ENCODE data around the gene KDM4C. TPM values are rescaled to one million over a fixed set of nuclear protein-coding genes. Genes with fewer than 3 reads are reported as not detected.

The KDM4C gene
- total RNA-seq, 2 experiments from 2014 or later, result 60.1 to 61.3 TPM

DNA sequence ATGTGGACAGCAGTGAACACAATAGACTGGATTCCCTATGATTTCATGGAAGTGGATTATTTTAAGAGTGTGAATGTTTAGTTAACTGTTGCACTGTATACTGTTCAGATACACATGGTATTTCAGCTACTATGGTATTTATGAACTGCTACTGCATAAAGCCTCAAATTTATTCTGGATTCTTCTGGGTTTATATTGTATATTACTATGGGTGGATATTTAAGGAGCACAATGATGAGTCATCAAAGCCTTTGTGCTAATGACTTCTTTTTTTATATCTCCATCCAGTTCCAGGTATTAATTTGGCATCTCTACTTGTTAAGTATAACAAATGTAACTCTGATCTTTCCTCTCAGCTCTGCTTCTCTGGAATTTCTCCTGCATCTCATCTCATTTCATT is 6.8 kb downstream of the KDM4C start:
- Histone ChIP-seq H3K27ac (ENCODE audit: low read depth in 1 of 2, low read length in 2 of 2) (no peak overlapping the region), H3K36me3 (ENCODE audit: insufficient read depth, low read length) (no peaks in the 10 kb centered on the region), H3K27me3 (ENCODE audit: control insufficient read depth in 1 of 2, insufficient read depth in 2 of 2, low read length in 2 of 2) (no peaks in the 10 kb centered on the region), H3K9me3 (ENCODE audit: control insufficient read depth in 1 of 2, insufficient read depth in 1 of 2, low read length in 2 of 2) (no peaks in the 10 kb centered on the region), H3K4me1 (ENCODE audit: insufficient read depth, low read length) (peaks cover 14% of the 10 kb centered on the region), H3K4me3 (ENCODE audit: low read length) (no peak overlapping the region)
- intact Hi-C loops (cut with DNase I, micrococcal nuclease), result loop anchor here in 1 of 2 experiments (10.0 kb wide), 1 partner anchor 50 kb away; no protein-coding TSS in a partner anchor
- DNase-seq, result no peak
- ChIA-PET CTCF (interaction anchor here (1.2 kb wide), 1 partner anchor 36 kb away, joined by 3 read pairs; no protein-coding TSS in a partner anchor), POLR2A (no interaction called here)
- no peaks in the 10 kb centered on the region for H3K36me3 Mint-ChIP-seq (ENCODE audit: low read depth)
- peaks cover 51% of the 10 kb centered on the region for H3K4me1 Mint-ChIP-seq (ENCODE audit: low read depth)
- no peaks in the 10 kb centered on the region for H3K27me3 Mint-ChIP-seq
- no peaks in the 10 kb centered on the region for H3K9me3 Mint-ChIP-seq
- ATAC-seq (ENCODE audit: poor library complexity), result no peak
- no peak overlapping the region for H3K4me3 Mint-ChIP-seq
- TF ChIP-seq, protein P1, sequence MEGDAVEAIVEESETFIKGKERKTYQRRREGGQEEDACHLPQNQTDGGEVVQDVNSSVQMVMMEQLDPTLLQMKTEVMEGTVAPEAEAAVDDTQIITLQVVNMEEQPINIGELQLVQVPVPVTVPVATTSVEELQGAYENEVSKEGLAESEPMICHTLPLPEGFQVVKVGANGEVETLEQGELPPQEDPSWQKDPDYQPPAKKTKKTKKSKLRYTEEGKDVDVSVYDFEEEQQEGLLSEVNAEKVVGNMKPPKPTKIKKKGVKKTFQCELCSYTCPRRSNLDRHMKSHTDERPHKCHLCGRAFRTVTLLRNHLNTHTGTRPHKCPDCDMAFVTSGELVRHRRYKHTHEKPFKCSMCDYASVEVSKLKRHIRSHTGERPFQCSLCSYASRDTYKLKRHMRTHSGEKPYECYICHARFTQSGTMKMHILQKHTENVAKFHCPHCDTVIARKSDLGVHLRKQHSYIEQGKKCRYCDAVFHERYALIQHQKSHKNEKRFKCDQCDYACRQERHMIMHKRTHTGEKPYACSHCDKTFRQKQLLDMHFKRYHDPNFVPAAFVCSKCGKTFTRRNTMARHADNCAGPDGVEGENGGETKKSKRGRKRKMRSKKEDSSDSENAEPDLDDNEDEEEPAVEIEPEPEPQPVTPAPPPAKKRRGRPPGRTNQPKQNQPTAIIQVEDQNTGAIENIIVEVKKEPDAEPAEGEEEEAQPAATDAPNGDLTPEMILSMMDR (IDR thresholded peaks at IDR 0.05), result no peak
- peak overlapping the region; percentile 16 for H3K27ac Mint-ChIP-seq

- Mint-ChIP-seq H3K9me3 (no peaks in the 10 kb centered on the region), H3K4me3 (peak overlapping the region; percentile 2), H3K27me3 (no peaks in the 10 kb centered on the region), H3K27ac (peak overlapping the region; percentile 16), H3K36me3 (ENCODE audit: low read depth) (no peaks in the 10 kb centered on the region), H3K4me1 (ENCODE audit: low read depth) (peaks cover 50% of the 10 kb centered on the region)
- TF ChIP-seq, protein P1 (IDR thresholded peaks at IDR 0.05), result no peak
- ChIA-PET POLR2A (no interaction called here), CTCF (interaction anchor here (1.2 kb wide), 1 partner anchor 36 kb away, joined by 3 read pairs; no protein-coding TSS in a partner anchor)
- DNase-seq, result no peak
- Histone ChIP-seq H3K36me3 (ENCODE audit: insufficient read depth, low read length) (no peaks in the 10 kb centered on the region), H3K27me3 (ENCODE audit: control insufficient read depth in 1 of 2, insufficient read depth in 2 of 2, low read length in 2 of 2) (no peaks in the 10 kb centered on the region), H3K4me3 (ENCODE audit: low read length) (no peak overlapping the region), H3K9me3 (ENCODE audit: control insufficient read depth in 1 of 2, insufficient read depth in 1 of 2, low read length in 2 of 2) (no peaks in the 10 kb centered on the region), H3K27ac (ENCODE audit: low read depth in 1 of 2, low read length in 2 of 2) (no peak overlapping the region), H3K4me1 (ENCODE audit: insufficient read depth, low read length) (peaks cover 14% of the 10 kb centered on the region)
- ATAC-seq (ENCODE audit: poor library complexity), result no peak
- intact Hi-C loops (cut with DNase I, micrococcal nuclease), result loop anchor here in 1 of 2 experiments (10.0 kb wide), 1 partner anchor 50 kb away; no protein-coding TSS in a partner anchor
Observed at GRCh38 chr9:6764950-6765349, 7.2 kb downstream of the KDM4C start.

DNA sequence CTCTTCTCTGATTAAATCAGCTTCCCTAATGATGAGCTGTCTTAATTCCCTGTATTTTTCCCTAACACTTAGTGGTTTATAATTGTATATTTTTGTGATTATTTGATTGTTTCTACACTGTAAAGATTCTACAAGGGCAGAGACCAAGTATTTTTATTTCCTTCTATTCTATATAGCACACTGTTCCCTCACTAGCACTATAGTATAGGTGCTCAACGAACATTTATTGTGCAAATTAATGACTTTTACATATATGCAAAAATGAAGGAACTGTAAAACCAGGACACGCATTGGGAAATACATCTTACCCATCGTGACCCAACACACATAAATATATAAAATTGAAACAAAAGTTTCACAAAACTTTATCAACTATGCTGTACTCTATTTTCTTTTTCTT is 7.6 kb downstream of the KDM4C start:
- intact Hi-C loops (cut with DNase I, micrococcal nuclease), result loop anchor here in 1 of 2 experiments (10.0 kb wide), 1 partner anchor 49 kb away; no protein-coding TSS in a partner anchor

More for the DNA sequence above, 7.6 kb downstream of the KDM4C start:
- Histone ChIP-seq H3K4me3 (ENCODE audit: low read length) (no peak overlapping the region), H3K27ac (ENCODE audit: low read depth in 1 of 2, low read length in 2 of 2) (no peak overlapping the region), H3K4me1 (ENCODE audit: insufficient read depth, low read length) (peaks cover 14% of the 10 kb centered on the region), H3K9me3 (ENCODE audit: control insufficient read depth in 1 of 2, insufficient read depth in 1 of 2, low read length in 2 of 2) (no peaks in the 10 kb centered on the region), H3K36me3 (ENCODE audit: insufficient read depth, low read length) (no peaks in the 10 kb centered on the region), H3K27me3 (ENCODE audit: control insufficient read depth in 1 of 2, insufficient read depth in 2 of 2, low read length in 2 of 2) (no peaks in the 10 kb centered on the region)
- H3K4me3 Mint-ChIP-seq, result no peak overlapping the region
- no peaks in the 10 kb centered on the region for H3K27me3 Mint-ChIP-seq
- no peaks in the 10 kb centered on the region for H3K9me3 Mint-ChIP-seq
- POLR2A ChIA-PET, result no interaction called here
- no peak for DNase-seq
- TF ChIP-seq, protein P1 (IDR thresholded peaks at IDR 0.05), result no peak
- CTCF ChIA-PET, result no interaction called here
- H3K36me3 Mint-ChIP-seq (ENCODE audit: low read depth), result no peaks in the 10 kb centered on the region
- H3K4me1 Mint-ChIP-seq (ENCODE audit: low read depth), result peaks cover 51% of the 10 kb centered on the region
- peak overlapping the region; percentile 16 for H3K27ac Mint-ChIP-seq
- no peak for ATAC-seq (ENCODE audit: poor library complexity)
